H9 (cell line): ENCODE measurements around the gene MBP. TPM values are rescaled to one million over a fixed set of nuclear protein-coding genes. Genes with fewer than 3 reads are reported as not detected.

ENCODE experiments used
- DNase-seq: peaks from one replicate; pipeline ENCODE4 v3.0.0-alpha.2; 2017
- H2AFZ ChIP-seq: one replicate; pipeline ENCODE4 v1.6.1; 2013; ENCODE audit warnings: mild to moderate bottlenecking, low read length, control low read depth, moderate library complexity
- H2AK5ac ChIP-seq: 2 replicates; pipeline ENCODE4 v1.6.1; 2013; ENCODE audit warnings: low read length, control low read depth, mixed read lengths; ENCODE audit not compliant: insufficient read length
- H2BK120ac ChIP-seq: one replicate; pipeline ENCODE4 v1.6.1; 2013; ENCODE audit warnings: low read depth, mild to moderate bottlenecking, low read length, control low read depth, inconsistent platforms; ENCODE audit not compliant: poor library complexity, severe bottlenecking
- H2BK12ac ChIP-seq: 2 replicates; pipeline ENCODE4 v1.6.1; 2013; ENCODE audit warnings: low read length, control low read depth, mixed read lengths, low read depth; ENCODE audit not compliant: insufficient read length
- H2BK15ac ChIP-seq: 2 replicates; pipeline ENCODE4 v1.6.1; 2013; ENCODE audit warnings: low read depth, low read length, control low read depth
- H2BK20ac ChIP-seq: one replicate; pipeline ENCODE4 v1.6.1; 2013; ENCODE audit warnings: low read depth, mild to moderate bottlenecking, low read length, control low read depth, inconsistent platforms; ENCODE audit not compliant: poor library complexity, severe bottlenecking
- H2BK5ac ChIP-seq: 2 replicates; pipeline ENCODE4 v1.6.1; 2013; ENCODE audit warnings: low read length, control low read depth, mixed read lengths; ENCODE audit not compliant: insufficient read length
- H3K14ac ChIP-seq: 2 replicates; pipeline ENCODE4 v1.6.1; 2013; ENCODE audit warnings: low read length, control low read depth; ENCODE audit not compliant: insufficient read depth
- H3K18ac ChIP-seq: 2 replicates; pipeline ENCODE4 v1.6.1; 2013; ENCODE audit warnings: low read depth, mild to moderate bottlenecking, mixed read lengths, low read length, control low read depth; ENCODE audit not compliant: insufficient read length
- H3K23ac ChIP-seq: 2 replicates; pipeline ENCODE4 v1.6.1; 2013; ENCODE audit warnings: low read length, control low read depth, mixed read lengths, low read depth; ENCODE audit not compliant: insufficient read length
- H3K23me2 ChIP-seq: 2 replicates; pipeline ENCODE4 v1.6.1; 2013; ENCODE audit warnings: low read depth, mild to moderate bottlenecking, mixed read lengths, low read length, control low read depth; ENCODE audit not compliant: insufficient read length, poor library complexity, severe bottlenecking
- H3K27ac ChIP-seq: 2 replicates; pipeline ENCODE4 v1.5.1; 2013; ENCODE audit warnings: low read length, control low read depth, mixed read lengths, low read depth; ENCODE audit not compliant: insufficient read length
- H3K27me3 ChIP-seq: 2 replicates; pipeline ENCODE4 v1.6.1; 2013; ENCODE audit warnings: low read length, control low read depth, inconsistent platforms; ENCODE audit not compliant: insufficient read depth
- H3K4ac ChIP-seq: 2 replicates; pipeline ENCODE4 v1.6.1; 2013; ENCODE audit warnings: low read depth, mild to moderate bottlenecking, control low read depth, inconsistent platforms, low read length, moderate library complexity
- H3K4me1 ChIP-seq: 2 replicates; pipeline ENCODE4 v1.6.1; 2013; ENCODE audit warnings: low read length, control low read depth, inconsistent platforms; ENCODE audit not compliant: insufficient read depth
- H3K4me2 ChIP-seq: 2 replicates; pipeline ENCODE4 v1.6.1; 2013; ENCODE audit warnings: low read length, control low read depth, mixed read lengths; ENCODE audit not compliant: insufficient read length, insufficient read depth
- H3K56ac ChIP-seq: 2 replicates; pipeline ENCODE4 v1.6.1; 2013; ENCODE audit warnings: low read depth, mild to moderate bottlenecking, mixed read lengths, low read length, control low read depth; ENCODE audit not compliant: insufficient read length
- H3K79me1 ChIP-seq: 2 replicates; pipeline ENCODE4 v1.6.1; 2013; ENCODE audit warnings: low read depth, mild to moderate bottlenecking, moderate library complexity, low read length, control low read depth, inconsistent platforms; ENCODE audit not compliant: insufficient read depth, poor library complexity, severe bottlenecking
- H3K79me2 ChIP-seq: 2 replicates; pipeline ENCODE4 v1.6.1; 2013; ENCODE audit warnings: low read length, control low read depth, inconsistent platforms; ENCODE audit not compliant: insufficient read depth
- H3K9ac ChIP-seq: 2 replicates; pipeline ENCODE4 v1.6.1; 2013; ENCODE audit warnings: low read length, control low read depth, mixed read lengths; ENCODE audit not compliant: insufficient read length; ENCODE audit errors: extremely low read depth
- H3K9me3 ChIP-seq: one replicate; pipeline ENCODE4 v1.6.1; 2013; ENCODE audit warnings: low read depth, low read length, inconsistent platforms; ENCODE audit not compliant: control insufficient read depth
- H3T11ph ChIP-seq: one replicate; pipeline ENCODE4 v1.6.1; 2013; ENCODE audit warnings: mild to moderate bottlenecking, low read length, control low read depth, inconsistent platforms
- H4K20me1 ChIP-seq: one replicate; pipeline ENCODE4 v1.6.1; 2013; ENCODE audit not compliant: control insufficient read depth, insufficient read length, insufficient read depth
- H4K5ac ChIP-seq: 2 replicates; pipeline ENCODE4 v1.6.1; 2013; ENCODE audit warnings: low read depth, mild to moderate bottlenecking, mixed read lengths, low read length, control low read depth; ENCODE audit not compliant: insufficient read length
- H4K8ac ChIP-seq: replicated peaks from 2 replicates; pipeline ENCODE4 v1.6.1; 2013; ENCODE audit warnings: low read length, control low read depth, mixed read lengths, low read depth; ENCODE audit not compliant: insufficient read length
- H4K91ac ChIP-seq: 2 replicates; pipeline ENCODE4 v1.6.1; 2013; ENCODE audit warnings: low read depth, mild to moderate bottlenecking, moderate library complexity, mixed read lengths, low read length, control low read depth; ENCODE audit not compliant: insufficient read length
- H3K27ac Mint-ChIP-seq, 3 experiments: 2 replicates in 2 of 3; 3 replicates in 1 of 3; pipeline ENCODE4 v1.8.0; 2020 to 2021; ENCODE audit warnings: mixed read lengths in 3 of 3, mild to moderate bottlenecking in 1 of 3, moderate library complexity in 1 of 3
- H3K27me3 Mint-ChIP-seq: 2 replicates; pipeline ENCODE4 v1.8.0; 2021; ENCODE audit warnings: low read depth, mild to moderate bottlenecking, moderate library complexity, mixed read lengths
- H3K36me3 Mint-ChIP-seq, 3 experiments: 2 replicates in 2 of 3; 3 replicates in 1 of 3; pipeline ENCODE4 v1.8.0; 2020 to 2021; ENCODE audit warnings: low read depth in 3 of 3, mixed read lengths in 3 of 3; ENCODE audit not compliant: insufficient read depth in 1 of 3
- H3K4me1 Mint-ChIP-seq, 2 experiments: 2 replicates each; pipeline ENCODE4 v1.8.0; 2020; ENCODE audit warnings: mixed read lengths in 2 of 2
- H3K4me3 Mint-ChIP-seq, 2 experiments: 2 replicates in 1 of 2; 3 replicates in 1 of 2; pipeline ENCODE4 v1.8.0; 2020 to 2021; ENCODE audit warnings: mild to moderate bottlenecking in 2 of 2, mixed read lengths in 2 of 2, moderate library complexity in 1 of 2
- H3K9me3 Mint-ChIP-seq, 2 experiments: 2 replicates in 1 of 2; 3 replicates in 1 of 2; pipeline ENCODE4 v1.8.0; 2020; ENCODE audit warnings: mild to moderate bottlenecking in 2 of 2, mixed read lengths in 2 of 2, moderate library complexity in 1 of 2
- CTCF ChIP-seq: fragments of 200-600 bp; sonication (generic); conservative IDR thresholded peaks from 3 replicates; pipeline ENCODE4 v1.8.0; 2021; ENCODE audit warnings: antibody characterized with exemption, mild to moderate bottlenecking
- WGBS: extraction: QIAGEN DNeasy Blood & Tissue Kit; methylation state at CpG from one replicate; pipeline ENCODE4 v1.1.7; 2013; ENCODE audit warnings: missing lambda C conversion rate, low lambda C conversion rate, mixed read lengths; ENCODE audit not compliant: insufficient read length; ENCODE audit errors: extremely low coverage; 5-methylcytosine and 5-hydroxymethylcytosine counted together
- total RNA-seq: library from RNA; stranded (reverse); gene quantifications from 2 replicates; pipeline ENCODE4 v1.2.1, GENCODE V29; 2021

MBP gene
- total RNA-seq, 1 experiment from 2014 or later: 8.6 TPM

GRCh38 chr18:77113361-77114151, 19.0 kb downstream of the MBP start:
- Histone ChIP-seq H3K4me2 (no peak overlapping the region), H4K20me1 (peaks cover under 1% of the 10 kb centered on the region), H2AK5ac (no peak overlapping the region), H3K4me1 (peaks cover 6% of the 10 kb centered on the region), H3K79me2 (no peaks in the 10 kb centered on the region), H3K9ac (no peak overlapping the region), H3K56ac (no peak overlapping the region), H2AFZ (no peak overlapping the region), H3T11ph (no peak overlapping the region), H2BK5ac (no peak overlapping the region), H3K14ac (no peak overlapping the region), H2BK120ac (no peak overlapping the region), H3K79me1 (no peaks in the 10 kb centered on the region), H3K9me3 (no peaks in the 10 kb centered on the region), H4K91ac (no peak overlapping the region), H3K27me3 (no peaks in the 10 kb centered on the region), H4K8ac (no peak overlapping the region), H3K23ac (no peak overlapping the region), H3K23me2 (no peaks in the 10 kb centered on the region), H4K5ac (no peak overlapping the region), H2BK15ac (no peak overlapping the region), H3K18ac (no peak overlapping the region), H3K4ac (no peak overlapping the region), H3K27ac (no peak overlapping the region), H2BK20ac (no peak overlapping the region), H2BK12ac (no peak overlapping the region)
- TF ChIP-seq CTCF: no peak
- DNase-seq: no peak
- peaks cover 3 to 10% (median 4%) of the 10 kb centered on the region in 3 experiments; a peak in 5 of 7 replicates for H3K36me3 Mint-ChIP-seq
- peaks cover 31 to 37% of the 10 kb centered on the region in 2 experiments for H3K4me1 Mint-ChIP-seq
- H3K9me3 Mint-ChIP-seq: no peaks in the 10 kb centered on the region
- no peak overlapping the region for H3K27ac Mint-ChIP-seq
- no peak overlapping the region for H3K4me3 Mint-ChIP-seq
- H3K27me3 Mint-ChIP-seq: no peaks in the 10 kb centered on the region
- WGBS: no CpG with 5 or more reads among the region's 15 CpGs
